Measurements from ENCODE around the gene ROR2.

DNA sequence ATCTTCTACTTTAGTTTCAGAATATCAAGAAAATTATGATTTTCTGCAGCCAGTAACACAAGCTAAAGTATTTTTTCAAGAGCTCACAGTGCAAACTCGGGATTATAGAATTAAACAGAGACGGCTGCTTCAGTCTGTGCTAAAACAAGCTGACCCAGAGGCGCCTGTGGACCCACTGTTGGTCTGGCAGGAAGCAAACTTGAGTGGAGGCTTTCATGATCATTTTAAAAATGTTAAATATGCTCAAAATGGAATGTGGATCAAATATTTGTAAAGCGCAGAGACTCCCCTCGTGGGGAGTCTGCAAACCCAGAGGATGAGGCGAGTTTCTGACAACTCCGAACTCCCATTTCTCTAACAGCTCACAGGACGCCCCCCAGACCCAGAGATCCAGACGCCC, 13.0 kb downstream of the ROR2 start:
- TF ChIP-seq, protein P1, sequence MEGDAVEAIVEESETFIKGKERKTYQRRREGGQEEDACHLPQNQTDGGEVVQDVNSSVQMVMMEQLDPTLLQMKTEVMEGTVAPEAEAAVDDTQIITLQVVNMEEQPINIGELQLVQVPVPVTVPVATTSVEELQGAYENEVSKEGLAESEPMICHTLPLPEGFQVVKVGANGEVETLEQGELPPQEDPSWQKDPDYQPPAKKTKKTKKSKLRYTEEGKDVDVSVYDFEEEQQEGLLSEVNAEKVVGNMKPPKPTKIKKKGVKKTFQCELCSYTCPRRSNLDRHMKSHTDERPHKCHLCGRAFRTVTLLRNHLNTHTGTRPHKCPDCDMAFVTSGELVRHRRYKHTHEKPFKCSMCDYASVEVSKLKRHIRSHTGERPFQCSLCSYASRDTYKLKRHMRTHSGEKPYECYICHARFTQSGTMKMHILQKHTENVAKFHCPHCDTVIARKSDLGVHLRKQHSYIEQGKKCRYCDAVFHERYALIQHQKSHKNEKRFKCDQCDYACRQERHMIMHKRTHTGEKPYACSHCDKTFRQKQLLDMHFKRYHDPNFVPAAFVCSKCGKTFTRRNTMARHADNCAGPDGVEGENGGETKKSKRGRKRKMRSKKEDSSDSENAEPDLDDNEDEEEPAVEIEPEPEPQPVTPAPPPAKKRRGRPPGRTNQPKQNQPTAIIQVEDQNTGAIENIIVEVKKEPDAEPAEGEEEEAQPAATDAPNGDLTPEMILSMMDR (IDR thresholded peaks at IDR 0.05; ENCODE audit: borderline replicate concordance, extremely low read depth, low read length, poor library complexity, severe bottlenecking), result no peak
- TF ChIP-seq EZH2 (IDR thresholded peaks at IDR 0.05; ENCODE audit: borderline replicate concordance, low read depth, low read length, severe bottlenecking), result no peak
